Tibial nerve (tissue), 3 donors: ENCODE data around the gene PCBD2.

Experiments
- CTCF ChIP-seq, 5 experiments: fragments of 200-600 bp in 3 of 5; fragments of 450-650 bp in 2 of 5; sonication (generic) in 3 of 5; IDR thresholded peaks; one replicate each; pipeline ENCODE4 v1.5.1; 2016 to 2019; ENCODE audit warnings: antibody characterized with exemption in 5 of 5, mild to moderate bottlenecking in 3 of 5, moderate library complexity in 2 of 5
- POLR2A ChIP-seq, 2 donors: fragments of 450-650 bp; IDR thresholded peaks; one replicate each; pipeline ENCODE4 v1.6.1; 2017; ENCODE audit warnings: antibody characterized with exemption in 2 of 2, mild to moderate bottlenecking in 2 of 2, moderate library complexity in 2 of 2

DNA sequence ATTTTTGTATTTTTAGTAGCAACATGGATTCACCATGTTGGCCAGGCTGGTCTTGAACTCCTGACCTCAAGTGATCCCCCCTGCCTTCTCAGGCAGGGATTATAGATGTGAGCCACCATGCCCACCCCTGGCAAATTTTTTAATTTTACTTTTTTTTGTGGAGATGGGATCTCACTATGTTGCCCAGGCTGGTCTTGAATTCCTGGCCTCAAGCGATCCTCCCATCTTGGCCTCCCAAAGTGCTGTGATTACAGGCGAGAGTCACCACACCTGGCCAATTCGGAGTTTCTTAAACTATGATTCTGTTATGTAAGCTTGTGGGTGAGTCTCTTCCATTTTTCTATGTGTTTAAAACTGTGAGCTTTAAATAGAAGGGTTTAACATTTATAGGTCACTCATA lies 27.6 kb downstream of the PCBD2 start:
- TF ChIP-seq CTCF (IDR thresholded peaks at IDR 0.05) = no peak
- TF ChIP-seq POLR2A (IDR thresholded peaks at IDR 0.05) = no peak
